NCI-H2029 (cell line): ENCODE data around the gene EFL1.
"Not testable (repeated sequence)": the region's sequence is repeated elsewhere in the genome, so short reads cannot be mapped to it uniquely, and the experiment has no call there.

Experiments used
- DNase-seq: peaks from one replicate; lab custom pipeline; 2025; lab: John Stamatoyannopoulos, UW

EFL1 gene

DNA sequence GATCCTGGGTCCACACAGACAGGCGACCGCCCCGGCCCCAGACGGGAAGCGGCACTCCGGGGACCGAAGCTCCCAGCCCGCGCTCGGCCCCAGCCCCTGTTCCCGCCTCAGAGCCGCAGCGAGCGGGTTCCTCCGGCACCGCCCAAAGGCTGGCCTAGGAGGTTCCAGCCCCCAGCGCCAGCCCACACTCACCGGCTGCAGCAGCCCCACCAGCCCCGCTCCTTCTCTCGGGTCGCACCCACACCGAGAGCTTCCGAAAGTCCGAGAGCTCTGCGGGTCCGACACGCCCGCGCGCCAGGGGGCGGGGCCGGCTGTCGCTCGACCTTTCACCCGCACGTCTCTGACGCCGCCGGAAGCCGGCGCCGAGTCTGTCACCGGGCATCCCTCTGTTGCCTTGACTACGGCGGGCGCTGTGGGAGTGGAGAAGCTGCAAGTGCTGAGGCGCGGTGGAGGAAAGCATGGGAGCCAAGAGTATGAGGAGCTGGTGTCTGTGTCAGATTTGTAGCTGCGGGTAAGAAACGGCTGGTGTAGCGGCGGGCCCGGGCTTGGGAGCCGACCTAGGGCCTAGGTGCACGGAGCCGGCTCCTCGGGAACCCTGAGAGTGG is at the start of gene EFL1, which contains the start of gene SAXO2:
TSS of gene EFL1 (minus strand) at position 313 of the 605 bp plus-strand sequence. CDS start 956 bp downstream, outside the sequence.
TSS of gene SAXO2 (plus strand) at position 397 of the 605 bp plus-strand sequence. CDS start at position 459, 62 bp downstream.
- peak; percentile 63 for DNase-seq

GRCh38 chr15:82311321-82311720 is 48.8 kb upstream of the EFL1 start:
- DNase-seq, result not testable (repeated sequence)

- DNase-seq, result no peak
Observed at GRCh38 chr15:82309802-82310201, 47.3 kb upstream of the EFL1 start.

GRCh38 chr15:82307714-82308081 is 45.2 kb upstream of the EFL1 start:
- no peak for DNase-seq

GRCh38 chr15:82306791-82307713 is 44.5 kb upstream of the EFL1 start:
- no peak for DNase-seq

- DNase-seq, result no peak
Observed at GRCh38 chr15:82305621-82306048, 43.1 kb upstream of the EFL1 start.

- DNase-seq, result no peak
Observed at GRCh38 chr15:82304778-82305090, 42.2 kb upstream of the EFL1 start.

- no peak for DNase-seq
Observed at GRCh38 chr15:82303956-82304777, 41.6 kb upstream of the EFL1 start.

DNA sequence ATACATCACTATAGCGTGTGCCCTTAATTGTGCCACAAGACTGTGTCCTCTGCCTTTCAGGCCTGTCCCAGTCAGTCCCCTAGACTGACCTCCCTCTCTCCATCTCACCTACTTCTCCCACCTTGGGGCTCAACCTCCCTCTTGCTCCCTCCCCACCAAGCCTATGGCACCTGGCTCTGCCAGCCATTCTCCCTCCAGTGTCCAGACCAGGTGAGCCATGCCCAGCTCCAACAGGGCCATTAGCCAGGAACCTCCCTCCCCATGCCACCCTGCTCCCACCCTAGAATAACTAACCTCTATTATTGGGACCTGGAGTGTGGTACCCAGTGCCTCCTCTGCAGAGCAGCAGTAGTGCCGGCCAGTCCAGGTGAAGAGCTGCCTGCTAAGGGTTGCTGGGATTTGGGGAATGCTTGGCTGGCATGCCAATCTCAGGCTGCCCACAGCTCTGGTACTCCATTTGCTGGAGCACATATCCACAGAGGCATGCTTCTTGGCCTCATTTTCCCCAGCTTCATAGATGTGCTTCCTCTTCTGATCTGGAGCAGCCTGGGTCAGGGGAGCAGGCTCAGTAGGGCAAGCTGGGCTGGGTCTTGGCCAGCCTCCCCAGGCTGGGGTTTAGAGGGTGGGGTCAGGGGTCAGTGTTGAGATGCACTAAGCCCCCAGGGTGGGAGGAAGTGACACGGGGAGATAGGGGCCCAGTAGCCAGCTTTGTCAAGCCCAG is 38.9 kb upstream of the EFL1 start:
- no peak for DNase-seq

DNA sequence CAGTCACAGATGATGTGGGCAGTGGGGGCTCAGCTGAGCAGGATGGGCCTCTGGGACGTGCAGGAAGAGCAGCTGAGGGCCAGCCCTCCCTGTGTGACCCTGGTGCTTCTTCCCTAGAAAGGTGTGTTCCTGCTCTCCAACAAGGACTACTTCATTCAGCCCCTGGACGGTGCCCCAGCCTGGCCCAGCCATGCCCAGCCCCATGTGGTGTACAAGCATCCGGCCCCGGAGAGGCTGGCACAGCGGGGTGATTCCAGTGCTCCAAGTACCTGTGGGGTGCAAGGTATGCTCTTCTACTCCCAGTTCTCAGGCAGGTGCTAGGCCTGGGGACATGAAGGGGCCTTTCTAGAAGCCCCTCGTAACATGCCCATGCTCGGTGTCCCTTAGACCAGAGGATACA is 38.3 kb upstream of the EFL1 start:
- DNase-seq, result no peak

GRCh38 chr15:82300326-82300725 is 37.8 kb upstream of the EFL1 start:
- not testable (repeated sequence) for DNase-seq

GRCh38 chr15:82299511-82299914 is 37.0 kb upstream of the EFL1 start:
- not testable (repeated sequence) for DNase-seq

GRCh38 chr15:82298520-82298919 is 36.0 kb upstream of the EFL1 start:
- no peak for DNase-seq

DNA sequence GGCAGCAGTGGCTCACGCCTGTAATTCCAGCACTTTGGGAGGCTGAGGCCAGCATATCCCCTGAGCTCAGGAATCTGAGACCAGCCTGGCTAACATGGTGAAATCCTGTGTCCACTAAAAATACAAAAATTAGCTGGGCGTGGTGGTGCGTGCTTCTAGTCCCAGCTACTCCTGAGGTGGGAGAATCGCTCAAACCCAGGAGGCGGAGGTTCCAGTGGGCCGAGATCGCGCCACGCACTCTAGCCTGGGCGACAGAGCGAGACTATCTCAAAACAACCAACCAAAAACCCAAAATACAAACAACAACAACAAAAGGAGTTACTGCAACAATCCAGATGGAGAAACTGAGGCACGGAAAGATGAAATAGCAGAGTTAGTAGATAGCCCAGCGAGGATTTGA is 35.5 kb upstream of the EFL1 start:
- DNase-seq, result no peak

DNA sequence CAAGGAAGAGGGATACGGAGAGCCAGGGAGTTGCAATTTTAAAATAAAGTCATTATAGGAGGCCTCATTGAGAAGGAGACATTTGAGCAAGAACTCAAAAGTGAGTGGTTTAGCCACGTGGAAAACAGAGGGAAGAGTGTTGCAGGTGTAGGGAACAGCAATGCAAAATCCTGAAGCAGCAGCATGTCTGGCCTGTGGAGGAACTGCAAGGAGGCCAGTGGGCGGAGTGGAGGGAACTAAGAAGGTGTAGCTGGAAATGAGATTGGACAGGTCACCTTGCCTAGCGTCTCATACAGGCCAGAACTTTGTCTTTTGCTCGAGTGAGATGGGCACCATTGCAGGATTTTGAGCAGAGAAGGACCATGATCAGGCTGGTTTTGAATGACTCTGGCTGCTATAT is 35.0 kb upstream of the EFL1 start:
- DNase-seq, result no peak

DNA sequence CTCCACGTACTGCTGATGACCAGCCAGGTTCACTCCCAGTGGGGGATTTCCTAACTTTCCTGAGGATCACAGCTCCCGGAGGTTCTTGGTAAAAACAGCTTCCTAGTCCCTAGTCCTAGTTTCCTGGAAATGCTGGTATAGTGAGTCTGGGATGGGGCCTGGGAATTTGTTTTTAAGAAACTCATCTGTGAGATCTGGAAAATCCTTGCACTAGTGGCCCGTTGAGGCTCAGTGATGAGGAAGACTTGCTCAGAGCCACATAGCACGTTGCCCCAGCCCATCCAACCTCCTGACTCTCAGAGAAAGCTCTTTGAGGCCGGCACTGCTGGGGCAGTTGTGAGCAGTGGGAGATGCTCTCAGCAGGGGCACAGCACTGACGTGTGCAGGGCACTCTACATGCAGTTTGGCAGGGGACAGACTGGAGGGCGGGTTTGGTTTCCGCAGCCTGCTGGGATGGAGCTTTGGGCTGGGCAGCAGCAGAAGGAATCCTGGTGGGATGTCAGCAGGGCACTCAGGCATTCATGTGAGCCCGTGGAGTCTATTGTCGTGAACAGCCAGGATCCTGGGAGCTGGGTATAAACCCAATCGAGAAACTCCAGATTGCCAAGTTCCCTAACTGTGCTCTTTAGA is 31.6 kb upstream of the EFL1 start:
- DNase-seq, result no peak

GRCh38 chr15:82292271-82292670 is 29.7 kb upstream of the EFL1 start:
- no peak for DNase-seq

- DNase-seq, result not testable (repeated sequence)
Observed at GRCh38 chr15:82288202-82288601, 25.7 kb upstream of the EFL1 start.

DNA sequence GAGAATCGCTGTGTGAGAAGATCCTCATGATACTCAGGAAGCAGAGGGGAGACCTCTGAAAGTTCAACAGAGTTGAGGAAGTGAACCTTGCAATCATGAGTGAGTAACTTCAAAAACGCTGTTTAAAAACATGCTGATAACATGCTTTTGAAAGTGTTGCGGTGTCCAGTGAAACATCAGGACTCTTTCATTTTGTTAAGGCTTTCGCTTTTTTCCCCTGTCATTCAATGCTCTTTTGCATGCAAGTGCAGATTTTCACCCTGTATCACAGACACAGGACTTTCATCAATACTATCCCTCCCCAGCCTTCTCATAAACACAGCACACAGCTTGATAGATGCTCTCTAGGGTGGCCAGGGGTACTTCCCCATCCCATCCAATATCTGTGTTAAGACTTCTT is 23.9 kb upstream of the EFL1 start:
- not testable (repeated sequence) for DNase-seq

- not testable (repeated sequence) for DNase-seq
Observed at GRCh38 chr15:82284381-82284780, 21.8 kb upstream of the EFL1 start.

GRCh38 chr15:82282386-82282785 is 19.9 kb upstream of the EFL1 start:
- not testable (repeated sequence) for DNase-seq
